Measurements from ENCODE around the gene SPTLC2. TPM values are rescaled to one million over a fixed set of nuclear protein-coding genes. Genes with fewer than 3 reads are reported as not detected.

The SPTLC2 gene
- total and polyA plus RNA-seq, 2 of the 8 experiments (the other 6 are each of a cell fraction or from before 2014, with no cell fraction given), result 8.9 to 35.1 TPM

DNA sequence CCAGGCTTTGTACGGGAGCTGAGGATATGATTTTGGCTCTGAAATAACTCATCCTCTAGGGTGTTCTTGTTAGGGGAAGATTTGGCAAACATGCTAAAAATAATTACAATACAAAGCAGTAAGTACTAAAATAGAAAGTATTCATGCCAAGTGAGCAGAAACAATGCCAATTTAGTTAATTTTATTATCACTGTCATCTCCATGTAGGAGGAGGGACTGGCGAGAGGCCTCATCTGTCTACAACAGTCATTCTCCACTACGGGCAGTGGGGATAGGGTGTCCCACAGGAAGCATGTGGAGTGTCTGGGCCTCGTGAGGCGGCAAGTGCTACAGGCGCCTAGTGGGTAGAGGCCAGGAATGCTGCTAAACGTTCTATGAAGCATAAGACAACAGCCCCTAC lies 121.1 kb downstream of the SPTLC2 start (continued):
- TF ChIP-seq, protein P1, sequence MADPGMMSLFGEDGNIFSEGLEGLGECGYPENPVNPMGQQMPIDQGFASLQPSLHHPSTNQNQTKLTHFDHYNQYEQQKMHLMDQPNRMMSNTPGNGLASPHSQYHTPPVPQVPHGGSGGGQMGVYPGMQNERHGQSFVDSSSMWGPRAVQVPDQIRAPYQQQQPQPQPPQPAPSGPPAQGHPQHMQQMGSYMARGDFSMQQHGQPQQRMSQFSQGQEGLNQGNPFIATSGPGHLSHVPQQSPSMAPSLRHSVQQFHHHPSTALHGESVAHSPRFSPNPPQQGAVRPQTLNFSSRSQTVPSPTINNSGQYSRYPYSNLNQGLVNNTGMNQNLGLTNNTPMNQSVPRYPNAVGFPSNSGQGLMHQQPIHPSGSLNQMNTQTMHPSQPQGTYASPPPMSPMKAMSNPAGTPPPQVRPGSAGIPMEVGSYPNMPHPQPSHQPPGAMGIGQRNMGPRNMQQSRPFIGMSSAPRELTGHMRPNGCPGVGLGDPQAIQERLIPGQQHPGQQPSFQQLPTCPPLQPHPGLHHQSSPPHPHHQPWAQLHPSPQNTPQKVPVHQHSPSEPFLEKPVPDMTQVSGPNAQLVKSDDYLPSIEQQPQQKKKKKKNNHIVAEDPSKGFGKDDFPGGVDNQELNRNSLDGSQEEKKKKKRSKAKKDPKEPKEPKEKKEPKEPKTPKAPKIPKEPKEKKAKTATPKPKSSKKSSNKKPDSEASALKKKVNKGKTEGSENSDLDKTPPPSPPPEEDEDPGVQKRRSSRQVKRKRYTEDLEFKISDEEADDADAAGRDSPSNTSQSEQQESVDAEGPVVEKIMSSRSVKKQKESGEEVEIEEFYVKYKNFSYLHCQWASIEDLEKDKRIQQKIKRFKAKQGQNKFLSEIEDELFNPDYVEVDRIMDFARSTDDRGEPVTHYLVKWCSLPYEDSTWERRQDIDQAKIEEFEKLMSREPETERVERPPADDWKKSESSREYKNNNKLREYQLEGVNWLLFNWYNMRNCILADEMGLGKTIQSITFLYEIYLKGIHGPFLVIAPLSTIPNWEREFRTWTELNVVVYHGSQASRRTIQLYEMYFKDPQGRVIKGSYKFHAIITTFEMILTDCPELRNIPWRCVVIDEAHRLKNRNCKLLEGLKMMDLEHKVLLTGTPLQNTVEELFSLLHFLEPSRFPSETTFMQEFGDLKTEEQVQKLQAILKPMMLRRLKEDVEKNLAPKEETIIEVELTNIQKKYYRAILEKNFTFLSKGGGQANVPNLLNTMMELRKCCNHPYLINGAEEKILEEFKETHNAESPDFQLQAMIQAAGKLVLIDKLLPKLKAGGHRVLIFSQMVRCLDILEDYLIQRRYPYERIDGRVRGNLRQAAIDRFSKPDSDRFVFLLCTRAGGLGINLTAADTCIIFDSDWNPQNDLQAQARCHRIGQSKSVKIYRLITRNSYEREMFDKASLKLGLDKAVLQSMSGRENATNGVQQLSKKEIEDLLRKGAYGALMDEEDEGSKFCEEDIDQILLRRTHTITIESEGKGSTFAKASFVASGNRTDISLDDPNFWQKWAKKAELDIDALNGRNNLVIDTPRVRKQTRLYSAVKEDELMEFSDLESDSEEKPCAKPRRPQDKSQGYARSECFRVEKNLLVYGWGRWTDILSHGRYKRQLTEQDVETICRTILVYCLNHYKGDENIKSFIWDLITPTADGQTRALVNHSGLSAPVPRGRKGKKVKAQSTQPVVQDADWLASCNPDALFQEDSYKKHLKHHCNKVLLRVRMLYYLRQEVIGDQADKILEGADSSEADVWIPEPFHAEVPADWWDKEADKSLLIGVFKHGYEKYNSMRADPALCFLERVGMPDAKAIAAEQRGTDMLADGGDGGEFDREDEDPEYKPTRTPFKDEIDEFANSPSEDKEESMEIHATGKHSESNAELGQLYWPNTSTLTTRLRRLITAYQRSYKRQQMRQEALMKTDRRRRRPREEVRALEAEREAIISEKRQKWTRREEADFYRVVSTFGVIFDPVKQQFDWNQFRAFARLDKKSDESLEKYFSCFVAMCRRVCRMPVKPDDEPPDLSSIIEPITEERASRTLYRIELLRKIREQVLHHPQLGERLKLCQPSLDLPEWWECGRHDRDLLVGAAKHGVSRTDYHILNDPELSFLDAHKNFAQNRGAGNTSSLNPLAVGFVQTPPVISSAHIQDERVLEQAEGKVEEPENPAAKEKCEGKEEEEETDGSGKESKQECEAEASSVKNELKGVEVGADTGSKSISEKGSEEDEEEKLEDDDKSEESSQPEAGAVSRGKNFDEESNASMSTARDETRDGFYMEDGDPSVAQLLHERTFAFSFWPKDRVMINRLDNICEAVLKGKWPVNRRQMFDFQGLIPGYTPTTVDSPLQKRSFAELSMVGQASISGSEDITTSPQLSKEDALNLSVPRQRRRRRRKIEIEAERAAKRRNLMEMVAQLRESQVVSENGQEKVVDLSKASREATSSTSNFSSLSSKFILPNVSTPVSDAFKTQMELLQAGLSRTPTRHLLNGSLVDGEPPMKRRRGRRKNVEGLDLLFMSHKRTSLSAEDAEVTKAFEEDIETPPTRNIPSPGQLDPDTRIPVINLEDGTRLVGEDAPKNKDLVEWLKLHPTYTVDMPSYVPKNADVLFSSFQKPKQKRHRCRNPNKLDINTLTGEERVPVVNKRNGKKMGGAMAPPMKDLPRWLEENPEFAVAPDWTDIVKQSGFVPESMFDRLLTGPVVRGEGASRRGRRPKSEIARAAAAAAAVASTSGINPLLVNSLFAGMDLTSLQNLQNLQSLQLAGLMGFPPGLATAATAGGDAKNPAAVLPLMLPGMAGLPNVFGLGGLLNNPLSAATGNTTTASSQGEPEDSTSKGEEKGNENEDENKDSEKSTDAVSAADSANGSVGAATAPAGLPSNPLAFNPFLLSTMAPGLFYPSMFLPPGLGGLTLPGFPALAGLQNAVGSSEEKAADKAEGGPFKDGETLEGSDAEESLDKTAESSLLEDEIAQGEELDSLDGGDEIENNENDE (IDR thresholded peaks at IDR 0.05; ENCODE audit: insufficient replicate concordance, low read length), result no peak
- TF ChIP-seq CTCF (IDR thresholded peaks at IDR 0.05; ENCODE audit: control extremely low read depth in 1 of 3, insufficient read depth in 1 of 3, low read depth in 1 of 3, low read length in 3 of 3) (no peak), TBP (IDR thresholded peaks at IDR 0.05; ENCODE audit: low read depth, low read length) (no peak), ZNF274 (IDR thresholded peaks at IDR 0.05; ENCODE audit: borderline replicate concordance, extremely low read depth, low read length) (no peak)
